GM21737 (cell line): ENCODE results near the gene RIMBP2.
"Not testable (repeated sequence)": the region's sequence is repeated elsewhere in the genome, so short reads cannot be mapped to it uniquely, and the experiment has no call there.

Experiments
- ATAC-seq: cut with Tn5 transposase; IDR thresholded peaks from one replicate; pipeline ENCODE4 v1.9.1; 2021; ENCODE audit warnings: mild to moderate bottlenecking, moderate library complexity; ENCODE audit not compliant: unreplicated experiment

The RIMBP2 gene

GRCh38 chr12:130611026-130611905, 104.8 kb downstream of the RIMBP2 start:
- no peak for ATAC-seq

- ATAC-seq, result no peak
Observed at GRCh38 chr12:130609966-130610365, 106.1 kb downstream of the RIMBP2 start.

GRCh38 chr12:130608831-130609230, 107.3 kb downstream of the RIMBP2 start:
- ATAC-seq, result no peak

- no peak for ATAC-seq
Observed at GRCh38 chr12:130608132-130608531, 108.0 kb downstream of the RIMBP2 start.

- no peak for ATAC-seq
Observed at GRCh38 chr12:130606231-130606630, 109.9 kb downstream of the RIMBP2 start.

- ATAC-seq, result no peak
Observed at GRCh38 chr12:130603396-130603965, 112.6 kb downstream of the RIMBP2 start.

- no peak for ATAC-seq
Observed at GRCh38 chr12:130602251-130602650, 113.8 kb downstream of the RIMBP2 start.

GRCh38 chr12:130601327-130601726, 114.8 kb downstream of the RIMBP2 start:
- ATAC-seq, result no peak

GRCh38 chr12:130596241-130596640, 119.9 kb downstream of the RIMBP2 start:
- ATAC-seq, result no peak

GRCh38 chr12:130595566-130595965, 120.5 kb downstream of the RIMBP2 start:
- no peak for ATAC-seq

GRCh38 chr12:130593056-130593455, 123.0 kb downstream of the RIMBP2 start:
- no peak for ATAC-seq

GRCh38 chr12:130592641-130593040, 123.5 kb downstream of the RIMBP2 start:
- no peak for ATAC-seq

- ATAC-seq, result no peak
Observed at GRCh38 chr12:130591736-130592135, 124.4 kb downstream of the RIMBP2 start.

- no peak for ATAC-seq
Observed at GRCh38 chr12:130590685-130591084, 125.4 kb downstream of the RIMBP2 start.

- ATAC-seq, result no peak
Observed at GRCh38 chr12:130589540-130590317, 126.4 kb downstream of the RIMBP2 start.

GRCh38 chr12:130588696-130589539, 127.2 kb downstream of the RIMBP2 start:
- ATAC-seq, result no peak

- ATAC-seq, result no peak
Observed at GRCh38 chr12:130587966-130588365, 128.1 kb downstream of the RIMBP2 start.

- ATAC-seq, result not testable (repeated sequence)
Observed at GRCh38 chr12:130584475-130584874, 131.6 kb downstream of the RIMBP2 start.

GRCh38 chr12:130583800-130584199, 132.3 kb downstream of the RIMBP2 start:
- ATAC-seq, result no peak

- ATAC-seq, result no peak
Observed at GRCh38 chr12:130583317-130583716, 132.8 kb downstream of the RIMBP2 start.

GRCh38 chr12:130582286-130582685, 133.8 kb downstream of the RIMBP2 start:
- no peak for ATAC-seq
